ENCODE measurements around the gene COL4A1.

Gene COL4A1

DNA sequence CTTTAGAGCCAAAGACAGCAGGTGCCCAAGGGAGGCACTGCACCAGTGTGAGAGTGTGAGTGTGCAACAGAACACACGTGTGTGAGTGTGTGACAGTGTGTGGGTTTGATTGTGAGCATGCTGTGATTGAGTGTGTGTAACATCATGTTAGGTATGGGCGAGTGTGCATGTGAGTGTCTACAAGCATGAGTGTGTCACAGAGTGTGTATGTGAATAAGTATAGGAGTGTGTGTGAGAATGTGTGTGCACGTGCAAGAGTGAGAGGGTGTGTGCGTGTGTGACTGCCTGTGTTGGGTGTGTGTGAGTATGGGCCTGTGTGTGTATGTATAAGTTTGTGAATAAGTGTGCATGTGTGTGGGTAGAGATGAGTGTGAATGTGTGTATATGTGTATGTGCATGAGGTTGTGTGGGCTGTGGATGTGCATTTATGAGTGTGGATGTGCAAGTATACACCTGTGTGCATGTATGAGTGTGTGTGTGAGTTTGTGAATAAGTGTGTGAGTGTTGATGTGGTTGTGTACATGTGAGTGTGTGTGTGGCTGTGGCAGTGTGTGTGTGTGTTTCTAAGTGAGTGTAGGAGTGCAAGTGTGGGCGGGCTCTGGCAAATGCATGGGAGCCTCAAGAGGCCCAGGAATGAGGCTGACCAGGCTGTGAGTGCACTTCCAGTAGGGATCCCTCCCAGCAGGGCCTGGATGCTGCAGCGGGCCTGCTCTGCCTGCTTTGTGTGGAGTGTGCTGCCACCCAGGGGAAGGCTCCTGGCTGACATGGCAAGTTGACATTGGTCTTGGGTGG, 198.4 kb downstream of the COL4A1 start:
- H3K4me3 ChIP-seq (ENCODE audit: low read length), result no peak overlapping the region
- TF ChIP-seq ZNF274 (IDR thresholded peaks at IDR 0.05; ENCODE audit: low read depth, low read length), result no peak

- TF ChIP-seq ZNF274 (IDR thresholded peaks at IDR 0.05; ENCODE audit: low read depth, low read length), result no peak
- H3K4me3 ChIP-seq (ENCODE audit: low read length), result no peak overlapping the region
Measured at GRCh38 chr13:110107568-110108347, 199.2 kb downstream of the COL4A1 start.

- H3K4me3 ChIP-seq (ENCODE audit: low read length), result no peak overlapping the region
- no peak for TF ChIP-seq ZNF274 (IDR thresholded peaks at IDR 0.05; ENCODE audit: low read depth, low read length)
Measured at GRCh38 chr13:110106726-110107125, 200.2 kb downstream of the COL4A1 start.

GRCh38 chr13:110105136-110105535, 201.8 kb downstream of the COL4A1 start:
- no peak for TF ChIP-seq ZNF274 (IDR thresholded peaks at IDR 0.05; ENCODE audit: low read depth, low read length)
- H3K4me3 ChIP-seq (ENCODE audit: low read length), result no peak overlapping the region

DNA sequence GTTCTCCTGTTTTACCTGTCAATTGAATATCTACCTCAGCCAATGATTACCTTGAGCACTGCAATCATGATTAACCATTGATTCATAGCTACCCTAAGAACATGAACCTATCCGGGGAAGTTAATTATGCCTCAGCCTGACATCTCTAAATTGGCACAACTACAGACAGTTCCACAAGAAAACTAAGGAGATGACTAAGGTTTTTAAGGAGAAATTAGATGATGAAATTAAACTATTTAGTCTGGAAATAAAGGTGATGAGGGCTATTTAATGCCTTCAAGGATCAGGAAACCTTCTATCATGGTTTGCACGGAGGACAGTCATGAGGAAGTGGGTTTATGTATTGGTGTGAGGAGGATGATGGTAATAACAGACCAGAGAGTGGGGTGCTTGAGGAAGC, 203.4 kb downstream of the COL4A1 start:
- TF ChIP-seq ZNF274 (IDR thresholded peaks at IDR 0.05; ENCODE audit: low read depth, low read length), result no peak
- H3K4me3 ChIP-seq (ENCODE audit: low read length), result no peak overlapping the region

DNA sequence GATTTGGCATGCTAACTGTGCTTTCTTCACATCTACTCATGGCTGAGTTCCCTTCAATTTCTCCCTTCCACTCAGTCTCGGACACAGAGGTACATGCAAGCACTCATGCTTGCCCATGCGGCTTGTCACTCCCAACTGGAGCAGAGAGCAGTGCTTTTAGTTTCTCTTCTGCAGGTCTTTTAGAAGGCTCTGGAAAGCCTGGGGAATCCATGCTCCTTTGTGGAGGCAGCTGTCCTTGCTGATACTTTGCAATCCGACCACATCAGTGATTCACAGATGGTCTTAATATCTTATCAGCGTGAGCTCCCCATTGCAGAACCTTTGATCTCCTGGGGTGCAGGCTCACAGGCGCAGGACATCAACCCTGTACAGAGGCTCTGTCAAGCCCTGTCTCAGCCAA, 203.9 kb downstream of the COL4A1 start:
- no peak overlapping the region for H3K4me3 ChIP-seq (ENCODE audit: low read length)
- no peak for TF ChIP-seq ZNF274 (IDR thresholded peaks at IDR 0.05; ENCODE audit: low read depth, low read length)

DNA sequence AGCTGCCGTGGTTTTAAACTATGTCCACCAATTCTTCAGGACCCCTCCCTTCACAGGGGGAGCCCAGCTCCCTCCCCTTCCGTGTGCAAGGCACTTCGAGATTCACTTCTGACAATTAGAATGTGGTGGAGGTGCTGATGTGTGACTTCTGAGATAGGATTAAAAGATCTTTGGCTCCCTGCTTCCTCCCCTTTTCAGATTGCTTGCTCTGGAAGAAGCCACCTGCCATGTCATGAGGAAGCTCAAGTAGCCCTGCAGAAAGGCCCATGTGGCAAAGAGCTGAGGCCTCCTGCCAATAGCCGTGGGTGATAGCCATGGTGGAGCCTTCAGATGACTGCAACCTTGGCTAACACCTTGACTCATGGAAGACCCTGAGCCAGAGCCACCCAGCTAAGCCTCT, 204.9 kb downstream of the COL4A1 start:
- no peak for TF ChIP-seq ZNF274 (IDR thresholded peaks at IDR 0.05; ENCODE audit: low read depth, low read length)
- H3K4me3 ChIP-seq (ENCODE audit: low read length), result no peak overlapping the region

DNA sequence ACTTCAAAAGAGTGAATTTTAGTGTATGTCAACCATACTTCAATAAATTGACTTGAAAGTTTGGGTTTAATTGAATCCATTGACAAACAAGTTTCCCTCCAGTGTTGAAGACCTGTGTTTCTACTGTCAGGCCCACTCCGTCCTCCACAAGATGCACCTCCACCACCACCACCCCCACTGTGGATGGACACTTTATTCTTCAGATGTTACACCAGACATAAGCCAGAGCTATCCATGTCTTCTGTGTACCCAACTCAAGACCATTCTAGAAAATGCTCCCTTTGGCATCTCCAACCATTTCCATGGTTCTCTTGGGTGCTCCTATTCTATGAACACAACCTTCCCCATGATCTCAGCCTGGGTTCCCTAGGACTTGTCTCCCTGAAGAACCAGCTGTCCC, 207.0 kb downstream of the COL4A1 start:
- no peak for TF ChIP-seq ZNF274 (IDR thresholded peaks at IDR 0.05; ENCODE audit: low read depth, low read length)
- H3K4me3 ChIP-seq (ENCODE audit: low read length), result no peak overlapping the region
